Measurements from ENCODE around the gene ANKRD52.

GRCh38 chr12:56261503-56262232 is 3.5 kb upstream of the ANKRD52 start:
- TF ChIP-seq, protein P1, sequence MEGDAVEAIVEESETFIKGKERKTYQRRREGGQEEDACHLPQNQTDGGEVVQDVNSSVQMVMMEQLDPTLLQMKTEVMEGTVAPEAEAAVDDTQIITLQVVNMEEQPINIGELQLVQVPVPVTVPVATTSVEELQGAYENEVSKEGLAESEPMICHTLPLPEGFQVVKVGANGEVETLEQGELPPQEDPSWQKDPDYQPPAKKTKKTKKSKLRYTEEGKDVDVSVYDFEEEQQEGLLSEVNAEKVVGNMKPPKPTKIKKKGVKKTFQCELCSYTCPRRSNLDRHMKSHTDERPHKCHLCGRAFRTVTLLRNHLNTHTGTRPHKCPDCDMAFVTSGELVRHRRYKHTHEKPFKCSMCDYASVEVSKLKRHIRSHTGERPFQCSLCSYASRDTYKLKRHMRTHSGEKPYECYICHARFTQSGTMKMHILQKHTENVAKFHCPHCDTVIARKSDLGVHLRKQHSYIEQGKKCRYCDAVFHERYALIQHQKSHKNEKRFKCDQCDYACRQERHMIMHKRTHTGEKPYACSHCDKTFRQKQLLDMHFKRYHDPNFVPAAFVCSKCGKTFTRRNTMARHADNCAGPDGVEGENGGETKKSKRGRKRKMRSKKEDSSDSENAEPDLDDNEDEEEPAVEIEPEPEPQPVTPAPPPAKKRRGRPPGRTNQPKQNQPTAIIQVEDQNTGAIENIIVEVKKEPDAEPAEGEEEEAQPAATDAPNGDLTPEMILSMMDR (IDR thresholded peaks at IDR 0.05 in 4 of 5, conservative IDR thresholded peaks at IDR 0.05 in 1 of 5) = no peak
- TF ChIP-seq POLR2A (IDR thresholded peaks at IDR 0.05) = no peak

Measured in gastrocnemius medialis (tissue), 4 donors.